ENCODE results near the gene PRIMPOL. TPM values are rescaled to one million over a fixed set of nuclear protein-coding genes. Genes with fewer than 3 reads are reported as not detected.
A peak's percentile ranks its signal among the peaks of the same experiment; 100 is the strongest.
"Not testable (repeated sequence)": the region's sequence is repeated elsewhere in the genome, so short reads cannot be mapped to it uniquely, and the experiment has no call there.

Gene PRIMPOL
- total RNA-seq, 1 donor from 2014 or later: 10.1 TPM

- no peak for DNase-seq (ENCODE audit: low read depth in 2 of 2)
Observed at GRCh38 chr4:184706453-184706852, 56.9 kb downstream of the PRIMPOL start.

- DNase-seq (ENCODE audit: low read depth in 2 of 2): no peak
Observed at GRCh38 chr4:184712322-184712721, 62.8 kb downstream of the PRIMPOL start.

- DNase-seq (ENCODE audit: low read depth in 2 of 2): peak in 1 of 2 donors; percentile 85
Observed at GRCh38 chr4:184713887-184714286, 64.3 kb downstream of the PRIMPOL start.

GRCh38 chr4:184715526-184715925 lies 66.0 kb downstream of the PRIMPOL start:
- DNase-seq (ENCODE audit: low read depth in 2 of 2): no peak

- DNase-seq (ENCODE audit: low read depth in 2 of 2): no peak
Observed at GRCh38 chr4:184719407-184719806, 69.9 kb downstream of the PRIMPOL start.

- no peak for DNase-seq (ENCODE audit: low read depth in 2 of 2)
Observed at GRCh38 chr4:184721254-184721653, 71.7 kb downstream of the PRIMPOL start.

GRCh38 chr4:184722798-184723197 lies 73.3 kb downstream of the PRIMPOL start:
- DNase-seq (ENCODE audit: low read depth in 2 of 2): no peak

- no peak for DNase-seq (ENCODE audit: low read depth in 2 of 2)
Observed at GRCh38 chr4:184727430-184727829, 77.9 kb downstream of the PRIMPOL start.

GRCh38 chr4:184728858-184729257 lies 79.3 kb downstream of the PRIMPOL start:
- DNase-seq (ENCODE audit: low read depth in 2 of 2): peak; percentile 52 to 89

GRCh38 chr4:184729946-184730345 lies 80.4 kb downstream of the PRIMPOL start:
- DNase-seq (ENCODE audit: low read depth in 2 of 2): no peak

- no peak for DNase-seq (ENCODE audit: low read depth in 2 of 2)
Observed at GRCh38 chr4:184731056-184731455, 81.5 kb downstream of the PRIMPOL start.

- no peak for DNase-seq (ENCODE audit: low read depth in 2 of 2)
Observed at GRCh38 chr4:184732126-184732525, 82.6 kb downstream of the PRIMPOL start.

- DNase-seq (ENCODE audit: low read depth in 2 of 2): peak; percentile 99
Observed at GRCh38 chr4:184733654-184734524, 84.4 kb downstream of the PRIMPOL start, which contains the start of gene CENPU. Gene CENPU (minus strand): TSS chr4:184734096. CDS start chr4:184734062, 34 bp downstream.

- no peak for DNase-seq (ENCODE audit: low read depth in 2 of 2)
Observed at GRCh38 chr4:184734758-184735157, 85.2 kb downstream of the PRIMPOL start.

- DNase-seq (ENCODE audit: low read depth in 2 of 2): not testable (repeated sequence)
Observed at GRCh38 chr4:184739575-184739974, 90.0 kb downstream of the PRIMPOL start.

GRCh38 chr4:184740980-184741391 lies 91.4 kb downstream of the PRIMPOL start:
- no peak for DNase-seq (ENCODE audit: low read depth in 2 of 2)

- DNase-seq (ENCODE audit: low read depth in 2 of 2): not testable (repeated sequence)
Observed at GRCh38 chr4:184741651-184742050, 92.1 kb downstream of the PRIMPOL start.

GRCh38 chr4:184743650-184744049 lies 94.1 kb downstream of the PRIMPOL start:
- no peak for DNase-seq (ENCODE audit: low read depth in 2 of 2)

- DNase-seq (ENCODE audit: low read depth in 2 of 2): no peak
Observed at GRCh38 chr4:184744236-184744635, 94.7 kb downstream of the PRIMPOL start.

Data from lung microvascular endothelial cell (primary cell).